Karpas-422 (cell line): ENCODE data around the gene CCND1. TPM values are rescaled to one million over a fixed set of nuclear protein-coding genes. Genes with fewer than 3 reads are reported as not detected.
"Not testable (repeated sequence)": the region's sequence is repeated elsewhere in the genome, so short reads cannot be mapped to it uniquely, and the experiment has no call there.

Experiments used
- DNase-seq: peaks from one replicate; pipeline ENCODE4 v3.0.0-alpha.2; 2015
- H2AFZ ChIP-seq: fragments of 200-600 bp; sonication (generic); 2 replicates; pipeline ENCODE4 v1.6.1; 2014; ENCODE audit warnings: antibody characterized with exemption, low read length, mixed read lengths
- H3K27ac ChIP-seq: fragments of 200-600 bp; sonication (generic); 2 replicates; pipeline ENCODE4 v1.5.1; 2014; ENCODE audit warnings: mild to moderate bottlenecking, low read length, moderate library complexity
- H3K27me3 ChIP-seq: fragments of 200-600 bp; sonication (generic); 2 replicates; pipeline ENCODE4 v1.6.1; 2014; ENCODE audit warnings: low read length, mixed read lengths
- H3K36me3 ChIP-seq: fragments of 200-600 bp; sonication (generic); 2 replicates; pipeline ENCODE4 v1.6.1; 2014; ENCODE audit warnings: low read length, mixed read lengths; ENCODE audit not compliant: insufficient read depth
- H3K4me1 ChIP-seq: fragments of 200-600 bp; sonication (generic); 2 replicates; pipeline ENCODE4 v1.6.1; 2014; ENCODE audit warnings: mild to moderate bottlenecking, low read length, mixed read lengths
- H3K4me2 ChIP-seq: fragments of 200-600 bp; sonication (generic); 2 replicates; pipeline ENCODE4 v1.6.1; 2014; ENCODE audit warnings: low read length, low read depth, mild to moderate bottlenecking; ENCODE audit not compliant: poor library complexity, severe bottlenecking
- H3K4me3 ChIP-seq: fragments of 200-600 bp; sonication (generic); 2 replicates; pipeline ENCODE4 v1.5.1; 2014; ENCODE audit warnings: mild to moderate bottlenecking, antibody characterized with exemption, low read length, mixed read lengths
- H3K79me2 ChIP-seq: fragments of 200-600 bp; sonication (generic); 2 replicates; pipeline ENCODE4 v1.6.1; 2014; ENCODE audit warnings: mild to moderate bottlenecking, low read length, mixed read lengths
- H3K9ac ChIP-seq: fragments of 200-600 bp; sonication (generic); 2 replicates; pipeline ENCODE4 v1.6.0; 2014; ENCODE audit warnings: low read length
- H3K9me2 ChIP-seq: fragments of 200-600 bp; sonication (generic), shearing (Covaris generic); replicated peaks from 2 replicates; pipeline ENCODE4 v1.6.0; 2014; ENCODE audit warnings: mild to moderate bottlenecking, low read length, moderate library complexity; ENCODE audit not compliant: insufficient read depth
- H3K9me3 ChIP-seq: fragments of 300-700, 200-600 bp; sonication (generic); 2 replicates; pipeline ENCODE4 v1.6.1; 2014; ENCODE audit warnings: low read length, mixed read lengths
- H4K20me1 ChIP-seq: fragments of 200-600 bp; sonication (generic); 2 replicates; pipeline ENCODE4 v1.6.1; 2014; ENCODE audit warnings: mild to moderate bottlenecking, antibody characterized with exemption, low read length, low read depth; ENCODE audit not compliant: insufficient read depth
- total RNA-seq: library from RNA; depleted of rRNA; stranded (reverse); fragments of >200 nt; shearing (Covaris generic); gene quantifications from 2 replicates; pipeline ENCODE4 v1.2.3, GENCODE V29; 2014; ENCODE audit warnings: low replicate concordance

The CCND1 gene
- total RNA-seq, 1 experiment from 2014 or later, result 4.3 TPM

DNA sequence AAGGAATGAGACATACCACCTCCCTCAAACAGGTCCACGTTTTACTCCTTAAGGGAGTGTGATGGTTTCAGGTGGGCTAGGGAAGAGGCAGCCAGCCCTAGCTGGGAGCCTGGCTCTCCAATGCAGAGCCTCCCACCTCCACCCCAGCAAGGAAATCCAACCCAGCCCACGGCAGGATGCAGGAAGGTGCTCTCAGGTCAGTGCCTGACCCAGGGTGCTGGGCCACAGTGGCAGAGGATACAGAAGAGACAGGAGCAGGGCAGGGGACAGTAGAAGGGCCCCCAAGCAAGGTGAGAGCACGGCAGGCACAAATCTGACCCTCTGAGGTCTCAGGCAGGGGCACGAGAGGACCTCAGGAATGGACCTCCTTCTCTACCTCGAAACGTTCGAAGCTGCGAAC, 26.9 kb upstream of the CCND1 start:
- Histone ChIP-seq H2AFZ (no peak overlapping the region), H3K27ac (no peak overlapping the region), H3K4me3 (no peak overlapping the region), H3K4me2 (no peak overlapping the region), H3K4me1 (no peaks in the 10 kb centered on the region), H4K20me1 (no peaks in the 10 kb centered on the region), H3K9ac (no peak overlapping the region), H3K27me3 (no peaks in the 10 kb centered on the region), H3K9me2 (no peaks in the 10 kb centered on the region), H3K9me3 (no peaks in the 10 kb centered on the region), H3K79me2 (no peaks in the 10 kb centered on the region), H3K36me3 (no peaks in the 10 kb centered on the region)
- no peak for DNase-seq

DNA sequence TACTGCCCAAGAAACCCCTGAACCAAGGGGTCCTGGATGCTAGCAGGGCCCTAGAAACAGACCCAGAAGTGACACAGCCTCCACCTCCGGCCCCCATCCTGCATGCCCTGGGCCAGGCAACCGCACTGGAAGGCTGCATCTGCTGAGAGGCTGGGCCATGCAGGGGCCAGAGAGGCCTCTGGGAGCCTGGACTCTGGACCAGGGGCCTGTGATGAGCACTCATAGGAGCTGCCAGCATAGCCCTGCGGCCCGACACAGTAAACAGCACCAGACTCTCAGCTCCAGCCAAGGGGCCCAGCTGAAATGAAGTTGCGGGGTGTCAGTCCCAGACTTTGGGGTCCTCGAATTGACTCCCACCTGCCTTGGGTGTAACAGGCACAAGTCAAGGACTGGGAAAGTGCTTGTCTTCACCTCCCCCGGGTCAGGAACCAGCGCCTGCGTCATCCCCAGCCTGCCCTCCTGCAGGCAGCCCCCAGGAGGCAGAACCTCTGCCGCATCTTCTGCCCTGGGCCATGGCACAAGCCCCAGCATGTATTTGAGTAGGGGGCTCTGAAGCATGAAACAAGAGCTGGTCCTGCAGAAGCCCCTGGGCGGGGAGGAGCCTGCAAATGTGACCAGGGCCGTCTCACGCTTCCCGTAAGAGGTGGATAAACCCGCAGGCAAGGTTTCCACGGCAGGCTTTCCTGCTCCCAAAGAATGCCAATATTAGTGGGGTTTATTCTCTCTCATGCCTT, 25.2 kb upstream of the CCND1 start:
- DNase-seq, result no peak
- no peak overlapping the region for H3K4me3 ChIP-seq
- no peak overlapping the region for H3K9ac ChIP-seq

DNA sequence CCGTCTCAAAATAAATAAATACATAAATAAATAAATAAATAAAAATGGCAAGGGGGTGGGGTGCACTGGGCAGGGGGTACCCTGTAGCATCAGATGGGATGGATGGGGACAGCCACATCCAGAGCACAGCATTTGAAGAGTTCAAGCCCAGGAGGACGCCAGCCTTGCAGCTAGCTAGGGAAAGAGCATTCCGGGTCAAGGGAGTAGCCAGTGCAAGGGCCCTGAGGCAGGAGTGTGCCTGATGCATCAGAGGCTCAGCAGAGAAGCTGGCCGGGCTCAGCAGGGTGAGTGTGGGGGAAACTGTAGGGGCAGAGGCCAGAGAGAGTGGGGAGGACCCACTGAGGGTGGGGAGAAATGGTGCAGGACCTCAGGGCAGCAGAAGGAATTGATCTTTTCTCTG, 23.7 kb upstream of the CCND1 start:
- Histone ChIP-seq H3K36me3 (no peaks in the 10 kb centered on the region), H3K27ac (no peak overlapping the region), H3K9ac (no peak overlapping the region), H3K4me2 (no peak overlapping the region), H2AFZ (no peak overlapping the region), H3K9me2 (no peaks in the 10 kb centered on the region), H3K27me3 (no peaks in the 10 kb centered on the region), H3K9me3 (no peaks in the 10 kb centered on the region), H3K79me2 (no peaks in the 10 kb centered on the region), H3K4me1 (no peaks in the 10 kb centered on the region), H4K20me1 (no peaks in the 10 kb centered on the region), H3K4me3 (no peak overlapping the region)
- no peak for DNase-seq

More for the DNA sequence above, 25.2 kb upstream of the CCND1 start:
- no peaks in the 10 kb centered on the region for H3K79me2 ChIP-seq
- no peaks in the 10 kb centered on the region for H3K9me2 ChIP-seq
- H3K27ac ChIP-seq, result no peak overlapping the region
- H4K20me1 ChIP-seq, result no peaks in the 10 kb centered on the region
- no peaks in the 10 kb centered on the region for H3K27me3 ChIP-seq
- no peaks in the 10 kb centered on the region for H3K4me1 ChIP-seq
- H2AFZ ChIP-seq, result no peak overlapping the region
- no peaks in the 10 kb centered on the region for H3K9me3 ChIP-seq
- H3K36me3 ChIP-seq, result no peaks in the 10 kb centered on the region
- H3K4me2 ChIP-seq, result no peak overlapping the region

DNA sequence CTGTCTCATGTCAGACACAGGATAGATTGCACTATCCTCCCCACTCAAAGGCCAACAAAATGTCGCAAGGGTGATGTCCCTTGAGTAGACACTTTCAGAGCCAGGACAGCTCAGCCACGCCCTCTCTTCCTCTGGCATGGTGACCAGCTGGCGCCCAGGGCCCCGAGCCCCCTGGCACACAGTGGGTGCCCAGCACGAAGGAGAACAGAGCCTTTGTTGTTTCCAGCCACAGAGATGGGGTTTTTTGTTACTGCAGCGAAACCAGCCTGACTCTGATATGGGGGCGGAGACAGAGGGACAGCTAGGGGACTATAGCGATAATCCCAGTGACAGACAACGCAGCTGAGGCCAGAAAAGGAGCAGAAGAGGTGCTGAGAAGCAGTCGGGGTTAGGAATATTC, 23.3 kb upstream of the CCND1 start:
- Histone ChIP-seq H3K4me2 (no peak overlapping the region), H3K9me3 (no peaks in the 10 kb centered on the region), H3K36me3 (no peaks in the 10 kb centered on the region), H3K9ac (no peak overlapping the region), H3K9me2 (no peaks in the 10 kb centered on the region), H3K27me3 (no peaks in the 10 kb centered on the region), H4K20me1 (no peaks in the 10 kb centered on the region), H2AFZ (no peak overlapping the region), H3K27ac (no peak overlapping the region), H3K79me2 (no peaks in the 10 kb centered on the region), H3K4me3 (no peak overlapping the region), H3K4me1 (no peaks in the 10 kb centered on the region)
- no peak for DNase-seq

DNA sequence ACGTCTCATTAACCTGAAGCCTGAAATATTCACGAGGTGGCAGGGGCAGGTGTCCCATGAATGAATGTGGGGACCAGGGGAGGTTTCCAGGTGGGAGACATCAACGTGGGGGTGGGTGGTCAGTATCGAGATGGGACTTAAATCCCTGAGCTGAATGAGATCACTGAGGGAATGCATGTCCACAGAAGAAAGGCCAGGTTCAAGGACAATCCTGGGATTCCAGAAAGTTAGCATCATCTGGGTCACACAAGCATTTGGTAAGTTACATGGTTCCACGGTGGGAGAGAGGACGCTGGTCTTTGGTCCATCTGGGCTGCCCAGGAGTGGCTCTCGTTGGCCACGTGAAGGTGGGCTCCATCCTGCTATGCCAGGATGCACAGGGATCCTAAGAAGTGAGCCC, 22.7 kb upstream of the CCND1 start:
- H3K9ac ChIP-seq, result no peak overlapping the region
- no peak overlapping the region for H3K4me3 ChIP-seq
- H3K9me3 ChIP-seq, result no peaks in the 10 kb centered on the region
- H3K27ac ChIP-seq, result no peak overlapping the region
- H3K4me1 ChIP-seq, result no peaks in the 10 kb centered on the region
- no peak for DNase-seq
- H3K4me2 ChIP-seq, result no peak overlapping the region
- H3K9me2 ChIP-seq, result no peaks in the 10 kb centered on the region
- H4K20me1 ChIP-seq, result no peaks in the 10 kb centered on the region
- no peaks in the 10 kb centered on the region for H3K27me3 ChIP-seq
- H2AFZ ChIP-seq, result no peak overlapping the region
- H3K79me2 ChIP-seq, result no peaks in the 10 kb centered on the region
- no peaks in the 10 kb centered on the region for H3K36me3 ChIP-seq

DNA sequence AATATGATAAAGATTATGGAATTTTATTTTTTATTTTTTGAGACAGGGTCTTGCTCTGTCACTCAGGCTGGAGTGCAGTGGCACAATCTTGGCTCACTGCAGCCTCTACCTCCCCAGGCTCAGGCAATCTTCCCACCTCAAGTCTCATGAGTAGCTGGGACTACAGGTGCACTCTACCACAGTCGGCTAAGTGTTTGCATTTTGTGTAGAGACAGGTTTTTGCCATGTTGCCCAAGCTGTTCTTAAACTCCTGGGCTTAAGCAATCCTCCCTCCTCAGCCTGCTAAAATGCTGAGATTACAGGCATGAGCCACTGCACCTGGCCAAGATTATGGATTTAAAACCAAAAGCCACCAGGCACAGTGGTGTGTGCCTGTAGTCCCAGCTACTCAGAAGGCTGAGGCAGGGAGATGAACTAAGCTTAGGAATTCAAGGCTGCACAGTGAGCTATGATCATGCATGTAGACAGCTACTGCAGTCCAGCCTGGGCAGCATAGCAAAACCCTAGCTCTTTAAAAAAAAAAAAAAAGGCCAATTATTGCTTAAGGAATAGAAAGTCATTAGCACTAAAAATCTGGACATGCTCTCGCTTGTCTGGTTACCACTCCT, 20.2 kb upstream of the CCND1 start:
- no peak overlapping the region for H3K27ac ChIP-seq
- no peaks in the 10 kb centered on the region for H4K20me1 ChIP-seq
- H3K9ac ChIP-seq, result no peak overlapping the region
- H3K9me3 ChIP-seq, result no peaks in the 10 kb centered on the region
- H3K9me2 ChIP-seq, result no peaks in the 10 kb centered on the region
- no peaks in the 10 kb centered on the region for H3K4me1 ChIP-seq
- H3K4me3 ChIP-seq, result no peak overlapping the region
- no peaks in the 10 kb centered on the region for H3K79me2 ChIP-seq
- no peak overlapping the region for H3K4me2 ChIP-seq
- H3K36me3 ChIP-seq, result no peaks in the 10 kb centered on the region
- DNase-seq, result no peak
- no peak overlapping the region for H2AFZ ChIP-seq
- H3K27me3 ChIP-seq, result no peaks in the 10 kb centered on the region

DNA sequence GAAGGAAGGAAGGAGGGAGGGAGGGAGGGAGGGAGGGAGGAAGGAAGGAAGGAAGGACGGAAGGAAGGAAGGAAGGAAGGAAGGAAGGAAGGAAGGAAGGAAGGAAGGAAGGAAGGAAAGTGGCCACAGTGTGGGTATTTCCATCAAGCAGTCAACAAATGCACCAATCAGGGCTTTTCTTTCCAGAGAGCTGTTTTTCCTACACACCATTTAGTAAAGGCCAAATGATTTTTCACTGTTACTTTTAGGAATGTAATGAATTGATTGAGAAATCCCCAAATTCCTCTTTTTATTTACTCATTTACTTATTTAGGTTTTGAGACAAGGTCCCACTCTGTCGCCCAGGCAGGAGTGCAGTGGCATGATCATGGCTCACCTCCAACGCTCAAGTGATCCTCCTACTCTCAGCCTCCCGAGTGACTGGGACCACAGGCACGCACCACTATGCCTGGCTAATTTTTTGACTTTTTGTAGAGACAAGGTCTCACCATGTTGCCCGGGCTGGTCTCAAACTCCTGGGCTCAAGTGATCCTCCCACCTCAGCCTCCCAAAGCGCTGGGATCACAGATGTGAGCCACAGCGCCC, 18.8 kb upstream of the CCND1 start:
- not testable (repeated sequence) for H3K27ac ChIP-seq, H3K4me3 ChIP-seq, H3K4me1 ChIP-seq, H3K27me3 ChIP-seq, H3K9me3 ChIP-seq, H3K79me2 ChIP-seq, DNase-seq, H2AFZ ChIP-seq, H4K20me1 ChIP-seq, H3K36me3 ChIP-seq, H3K9me2 ChIP-seq, H3K9ac ChIP-seq, H3K4me2 ChIP-seq

DNA sequence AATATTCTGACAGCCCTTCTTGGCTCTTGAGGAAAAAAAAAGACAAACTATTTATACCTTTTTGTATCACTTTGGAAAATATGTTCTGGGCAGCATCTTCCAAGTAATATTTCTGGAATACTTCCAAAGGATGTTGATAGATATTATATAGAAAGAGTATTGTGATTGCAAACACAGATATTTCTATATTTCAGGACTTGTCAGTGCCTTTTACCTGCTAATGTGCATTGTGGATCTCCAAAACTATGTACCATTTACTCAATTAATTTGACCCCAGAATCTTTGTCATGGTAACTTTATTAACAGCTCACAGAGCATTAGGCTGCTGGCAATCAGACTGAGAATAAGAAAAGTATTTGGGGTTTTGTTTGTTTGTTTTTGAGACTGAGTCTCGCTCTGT, 16.7 kb upstream of the CCND1 start:
- Histone ChIP-seq H3K27ac (no peak overlapping the region), H3K36me3 (no peaks in the 10 kb centered on the region), H4K20me1 (no peaks in the 10 kb centered on the region), H3K79me2 (no peaks in the 10 kb centered on the region), H3K9me2 (no peaks in the 10 kb centered on the region), H3K27me3 (no peaks in the 10 kb centered on the region), H3K4me1 (no peaks in the 10 kb centered on the region), H3K9me3 (no peaks in the 10 kb centered on the region), H2AFZ (no peak overlapping the region), H3K4me2 (no peak overlapping the region), H3K9ac (no peak overlapping the region), H3K4me3 (no peak overlapping the region)
- DNase-seq, result no peak
